NCI-H524 treated with DMSO at 0.1 percent for 48 hours (cell line): ENCODE measurements around the gene CCDC85C.

Source experiments
- DNase-seq: peaks from one replicate; lab custom pipeline; 2025; lab: John Stamatoyannopoulos, UW

CCDC85C gene

DNA sequence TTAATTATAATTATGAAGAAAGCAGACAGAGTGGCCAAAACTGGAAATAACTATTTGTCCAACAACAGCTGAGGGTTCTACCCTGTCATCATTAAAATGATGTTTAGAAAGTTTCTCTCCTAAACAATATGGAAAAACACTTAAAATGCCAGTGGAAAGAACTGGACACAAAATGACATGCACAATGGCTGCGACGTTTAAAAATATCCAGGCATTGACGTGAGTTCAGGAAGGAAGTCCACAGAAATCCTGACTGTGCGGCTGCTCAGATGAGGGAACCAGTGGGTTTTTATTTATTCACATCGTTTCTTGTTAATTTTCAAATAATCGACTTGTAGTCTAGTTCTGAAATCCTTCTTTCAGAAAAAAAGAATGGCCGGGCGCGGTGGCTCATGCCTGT lies 64.5 kb downstream of the CCDC85C start:
- no peak for DNase-seq

DNA sequence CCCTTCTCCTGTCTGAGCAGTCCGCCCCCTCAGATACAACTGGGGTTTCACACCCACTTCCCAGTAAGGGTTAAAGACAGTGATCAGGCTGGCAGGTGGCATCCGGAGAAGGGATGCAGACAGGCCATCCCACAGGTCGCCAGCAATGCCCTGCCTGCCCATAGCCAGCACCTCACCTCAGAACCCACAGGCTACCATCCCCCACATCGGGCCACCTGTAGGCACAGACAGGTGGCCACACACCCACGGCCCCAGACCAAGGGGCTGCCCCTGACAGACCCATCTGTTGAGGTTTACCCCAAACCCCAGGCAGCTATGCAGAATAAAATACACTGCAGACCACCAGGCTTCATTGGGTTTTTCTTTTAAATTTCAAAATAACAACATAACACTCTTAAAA lies 65.3 kb downstream of the CCDC85C start:
- DNase-seq, result no peak

GRCh38 chr14:99538275-99538674 lies 65.7 kb downstream of the CCDC85C start:
- DNase-seq, result no peak

GRCh38 chr14:99537399-99537798 lies 66.6 kb downstream of the CCDC85C start:
- no peak for DNase-seq

DNA sequence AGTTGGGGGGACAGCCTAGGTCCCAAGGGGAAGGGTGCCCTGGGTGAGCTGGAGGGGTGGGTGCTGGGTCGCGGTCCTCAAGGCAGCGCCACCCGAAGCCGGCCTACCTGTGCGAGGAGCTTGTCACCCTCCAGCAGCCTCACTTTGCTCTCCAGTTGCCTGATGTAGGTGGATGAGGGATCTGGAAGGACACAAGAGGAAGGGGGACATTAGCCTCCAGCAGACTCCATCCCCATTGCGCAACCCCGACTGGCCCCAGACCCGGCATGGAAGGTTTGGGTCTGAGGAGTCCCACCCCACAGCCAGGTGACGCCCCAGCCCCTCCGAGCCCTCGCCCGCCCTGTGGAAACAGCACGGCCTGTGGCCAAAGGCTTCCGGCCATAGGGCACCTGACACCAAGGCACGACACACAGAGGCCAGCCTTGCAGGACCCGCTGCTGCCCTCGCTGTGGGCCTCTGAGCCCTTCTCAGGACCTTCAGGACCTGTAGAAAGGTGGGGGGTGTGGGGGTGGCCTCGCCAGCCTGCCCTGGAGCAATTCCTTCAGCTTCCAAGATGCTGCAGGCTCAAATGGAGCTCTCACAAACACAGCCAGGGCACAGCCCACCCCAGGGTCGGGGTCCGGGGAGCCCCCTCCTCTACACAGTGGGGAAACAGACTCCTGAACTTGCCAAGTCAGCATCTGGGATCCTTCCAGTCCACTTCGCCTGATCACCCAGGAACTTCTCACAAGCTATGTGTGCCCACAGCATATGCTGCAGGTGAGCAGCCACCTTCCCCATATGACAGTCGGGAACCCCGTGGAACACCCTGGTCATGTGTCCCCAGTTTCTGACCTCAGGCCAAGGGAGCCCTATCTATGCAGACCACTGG lies 67.9 kb downstream of the CCDC85C start:
- DNase-seq, result no peak

DNA sequence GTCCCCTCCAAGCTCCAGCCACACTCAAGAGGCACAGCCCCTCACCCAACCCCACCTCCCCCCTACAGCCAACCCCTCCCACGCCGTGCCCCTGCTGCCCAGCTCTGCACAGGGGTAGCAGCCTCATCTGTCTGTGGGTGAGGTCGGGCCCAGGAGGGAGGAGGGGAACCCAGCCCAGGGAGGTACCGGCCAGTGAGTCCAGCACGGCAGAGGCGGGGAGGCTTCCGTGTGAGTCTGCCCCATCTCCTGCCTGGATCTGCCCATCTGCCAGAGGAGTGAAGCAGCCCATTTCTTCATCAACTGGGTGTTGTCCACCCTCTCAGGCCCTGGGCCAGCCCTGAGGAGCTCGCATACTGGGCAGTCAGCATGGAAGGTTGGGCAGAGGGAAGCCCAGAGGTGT lies 68.6 kb downstream of the CCDC85C start:
- DNase-seq, result no peak

DNA sequence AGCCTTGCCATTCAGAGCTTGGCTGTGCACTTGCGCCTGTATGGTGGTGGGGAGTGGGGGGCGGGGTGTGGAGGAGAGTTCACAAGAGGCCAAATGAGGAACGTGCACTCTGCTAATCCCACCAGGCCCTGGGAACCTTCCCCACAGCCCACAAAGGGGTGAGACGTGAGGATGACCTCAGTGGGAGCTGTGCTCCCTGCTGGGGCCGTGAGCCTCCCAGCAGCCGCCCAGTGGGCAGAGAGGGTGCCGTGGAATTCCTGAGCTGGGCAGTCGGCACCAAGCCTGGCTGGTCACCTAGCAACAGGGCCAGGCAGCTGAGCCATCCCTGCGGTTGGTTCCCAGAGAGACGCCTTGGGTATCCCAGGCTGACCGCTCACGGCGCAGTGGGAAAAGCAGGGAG lies 69.1 kb downstream of the CCDC85C start:
- no peak for DNase-seq

GRCh38 chr14:99534333-99534732 lies 69.7 kb downstream of the CCDC85C start:
- DNase-seq, result no peak

GRCh38 chr14:99532310-99532709 lies 71.7 kb downstream of the CCDC85C start:
- DNase-seq, result no peak

GRCh38 chr14:99531251-99532096 lies 72.5 kb downstream of the CCDC85C start:
- no peak for DNase-seq

DNA sequence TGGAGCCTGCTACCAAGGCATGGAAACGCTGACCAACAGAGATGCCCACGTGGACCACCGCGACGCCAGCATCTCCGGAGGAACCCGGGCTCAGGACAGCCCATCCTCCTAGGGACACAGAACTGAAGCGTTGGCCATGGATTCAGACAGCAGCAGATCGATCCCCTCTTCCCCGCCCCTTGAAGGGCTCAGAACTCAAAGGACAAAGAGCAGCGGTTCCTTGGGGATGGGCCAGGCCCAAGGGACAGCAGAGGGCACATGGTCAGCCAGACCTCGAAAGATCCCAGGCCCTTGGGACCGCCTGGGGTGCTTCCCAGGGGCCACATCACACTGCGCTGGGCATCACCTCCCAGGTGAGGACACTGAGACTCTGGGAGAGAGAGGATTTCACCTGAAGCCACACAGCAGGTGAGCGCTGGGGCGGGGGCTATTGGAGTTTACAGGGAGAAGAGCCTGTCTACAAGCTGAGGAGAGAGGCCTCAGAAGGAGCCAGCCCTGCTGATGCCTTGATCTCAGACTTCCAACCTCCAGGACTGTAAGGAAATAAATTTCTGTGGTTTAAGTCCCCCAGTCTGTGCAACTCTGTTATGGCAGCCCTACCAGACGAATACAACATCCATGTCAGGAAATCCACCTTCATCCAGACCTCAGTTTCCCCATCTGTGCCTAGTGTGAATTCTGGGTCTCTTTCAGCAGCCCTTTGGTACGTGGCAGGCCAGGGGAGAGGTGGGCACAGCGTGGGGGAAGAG lies 73.4 kb downstream of the CCDC85C start:
- DNase-seq, result no peak

- no peak for DNase-seq
These were observed 74.1 kb downstream of the CCDC85C start for GRCh38 chr14:99529899-99530298.

GRCh38 chr14:99527427-99528076 lies 76.5 kb downstream of the CCDC85C start:
- DNase-seq, result no peak

GRCh38 chr14:99527026-99527425 lies 77.0 kb downstream of the CCDC85C start:
- no peak for DNase-seq

DNA sequence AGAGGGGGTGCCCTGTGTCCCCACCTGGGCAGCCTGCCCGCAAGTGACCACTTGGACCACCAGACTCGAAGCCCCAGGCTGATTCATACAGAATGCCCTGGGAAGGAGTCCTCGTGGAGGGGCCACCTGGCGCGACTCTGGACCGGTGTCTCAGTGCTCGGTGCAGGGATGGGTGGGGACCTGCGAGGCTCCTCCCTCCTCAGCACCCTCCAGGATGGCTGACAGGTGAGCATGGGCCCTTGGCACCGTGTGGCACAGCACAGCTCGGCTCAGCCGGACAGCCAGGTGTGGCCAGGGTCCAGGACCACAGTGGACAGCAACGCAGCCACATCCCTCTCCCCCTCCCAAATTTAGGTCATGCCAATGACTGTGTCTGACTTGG lies 78.3 kb downstream of the CCDC85C start:
- no peak for DNase-seq

GRCh38 chr14:99524804-99525698 lies 79.0 kb downstream of the CCDC85C start:
- DNase-seq, result no peak

- DNase-seq, result no peak
These were observed 79.8 kb downstream of the CCDC85C start for GRCh38 chr14:99524091-99524661.

DNA sequence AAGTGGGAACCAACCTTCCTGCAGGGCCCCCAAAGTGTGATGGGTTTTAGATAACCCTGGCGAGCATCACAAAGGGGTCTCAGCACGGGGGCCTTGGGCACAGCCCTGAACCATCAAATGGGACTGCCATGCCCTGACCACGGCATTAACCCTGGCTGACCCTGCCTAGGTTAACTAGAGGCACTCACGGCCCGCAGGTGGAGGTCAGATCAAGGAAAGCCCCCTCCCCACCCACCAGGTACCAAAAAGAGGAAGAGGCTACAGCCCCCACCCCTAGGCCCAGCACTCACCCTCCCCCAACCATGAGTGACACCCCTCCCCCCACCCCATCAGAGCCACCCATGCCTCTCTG lies 80.3 kb downstream of the CCDC85C start:
- DNase-seq, result no peak

GRCh38 chr14:99522934-99523703 lies 80.9 kb downstream of the CCDC85C start:
- DNase-seq, result no peak

- DNase-seq, result no peak
These were observed 81.5 kb downstream of the CCDC85C start for GRCh38 chr14:99522457-99522891.
